ENCODE results near the gene ZNF319. TPM values are rescaled to one million over a fixed set of nuclear protein-coding genes. Genes with fewer than 3 reads are reported as not detected.
A peak's percentile ranks its signal among the peaks of the same experiment; 100 is the strongest.

ZNF319 gene
- total and polyA plus RNA-seq, 2 of the 13 experiments (the other 11 are each of a cell fraction or from before 2014, with no cell fraction given) = 2.4 to 3.6 TPM

DNA sequence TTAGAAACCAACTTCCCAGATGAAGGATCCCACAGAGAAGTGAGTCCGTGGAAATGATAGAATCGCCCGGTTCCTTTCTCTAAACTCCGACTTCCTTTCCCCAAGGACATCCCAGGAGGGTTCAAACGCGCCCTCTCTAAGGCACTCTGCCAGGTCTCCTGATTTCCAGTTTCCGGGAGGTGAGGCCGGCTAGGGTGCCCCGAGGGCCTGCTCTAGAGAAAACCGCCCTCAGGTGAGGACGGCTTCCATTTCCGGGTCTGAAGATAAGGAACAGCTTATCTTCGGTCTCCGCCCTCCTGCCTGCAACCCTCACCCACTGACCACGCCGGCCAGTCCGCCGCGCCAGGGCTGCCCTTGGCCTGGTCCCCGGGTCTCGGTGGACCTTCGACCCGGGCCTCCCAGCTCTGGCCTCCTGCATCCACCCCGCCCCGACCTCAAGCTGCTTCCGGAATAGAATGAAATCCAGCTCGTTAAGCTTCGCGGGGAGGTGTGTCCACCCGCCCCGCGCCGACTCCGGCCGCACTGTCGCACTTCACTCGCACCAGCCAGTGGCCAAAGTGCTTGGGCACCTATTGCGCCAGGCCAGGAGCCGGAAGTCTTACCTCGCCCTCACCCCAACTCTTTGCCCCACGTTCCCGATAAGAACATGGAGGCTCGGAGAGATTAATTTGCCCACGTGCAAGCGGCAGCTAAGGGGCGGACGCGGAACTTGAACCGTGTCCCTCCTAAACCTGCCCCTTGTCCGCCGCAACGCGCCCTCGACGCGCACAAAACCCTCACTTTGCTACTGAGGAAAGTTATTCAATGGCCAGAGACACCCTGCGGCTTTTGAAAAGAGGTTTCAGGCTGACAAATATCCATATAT, 24.2 kb upstream of the ZNF319 start (continued):
- TF ChIP-seq ZNF251 (CRISPR knock-in tag; IDR thresholded peaks at IDR 0.05) (peak; percentile 31; the same call in 1 of the 2 replicates), ZSCAN20 (CRISPR knock-in tag; IDR thresholded peaks at IDR 0.05; ENCODE audit: borderline replicate concordance) (no peak), NBN (conservative IDR thresholded peaks at IDR 0.05) (no peak), ZNF263 (CRISPR knock-in tag; IDR thresholded peaks at IDR 0.05) (0 out of 2 replicates have a peak, but pooled peaks have one; percentile 18), GATA4 (IDR thresholded peaks at IDR 0.05; ENCODE audit: borderline replicate concordance, low read depth) (peak; percentile 79), ZNF180 (CRISPR knock-in tag; IDR thresholded peaks at IDR 0.05; ENCODE audit: borderline replicate concordance, low read depth) (no peak), ESRRA (CRISPR knock-in tag; IDR thresholded peaks at IDR 0.05; ENCODE audit: low read depth) (peak; percentile 97), SUZ12 (IDR thresholded peaks at IDR 0.05; ENCODE audit: low read depth, low read length) (no peak), ZNF20 (CRISPR knock-in tag; IDR thresholded peaks at IDR 0.05) (no peak), ZNF121 (CRISPR knock-in tag; IDR thresholded peaks at IDR 0.05) (peak; percentile 19; the same call in 1 of the 2 replicates), ZNF841 (CRISPR knock-in tag; IDR thresholded peaks at IDR 0.05; ENCODE audit: borderline replicate concordance) (no peak; the same call in 1 of the 2 replicates), CBX1 (IDR thresholded peaks at IDR 0.05; ENCODE audit: low read depth) (peak; percentile 39)
- TF ChIP-seq, protein P1, sequence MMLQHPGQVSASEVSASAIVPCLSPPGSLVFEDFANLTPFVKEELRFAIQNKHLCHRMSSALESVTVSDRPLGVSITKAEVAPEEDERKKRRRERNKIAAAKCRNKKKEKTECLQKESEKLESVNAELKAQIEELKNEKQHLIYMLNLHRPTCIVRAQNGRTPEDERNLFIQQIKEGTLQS (CRISPR knock-in tag; IDR thresholded peaks at IDR 0.05) = 0 out of 2 replicates have a peak, but pooled peaks have one; percentile 13
- TF ChIP-seq, protein P2, sequence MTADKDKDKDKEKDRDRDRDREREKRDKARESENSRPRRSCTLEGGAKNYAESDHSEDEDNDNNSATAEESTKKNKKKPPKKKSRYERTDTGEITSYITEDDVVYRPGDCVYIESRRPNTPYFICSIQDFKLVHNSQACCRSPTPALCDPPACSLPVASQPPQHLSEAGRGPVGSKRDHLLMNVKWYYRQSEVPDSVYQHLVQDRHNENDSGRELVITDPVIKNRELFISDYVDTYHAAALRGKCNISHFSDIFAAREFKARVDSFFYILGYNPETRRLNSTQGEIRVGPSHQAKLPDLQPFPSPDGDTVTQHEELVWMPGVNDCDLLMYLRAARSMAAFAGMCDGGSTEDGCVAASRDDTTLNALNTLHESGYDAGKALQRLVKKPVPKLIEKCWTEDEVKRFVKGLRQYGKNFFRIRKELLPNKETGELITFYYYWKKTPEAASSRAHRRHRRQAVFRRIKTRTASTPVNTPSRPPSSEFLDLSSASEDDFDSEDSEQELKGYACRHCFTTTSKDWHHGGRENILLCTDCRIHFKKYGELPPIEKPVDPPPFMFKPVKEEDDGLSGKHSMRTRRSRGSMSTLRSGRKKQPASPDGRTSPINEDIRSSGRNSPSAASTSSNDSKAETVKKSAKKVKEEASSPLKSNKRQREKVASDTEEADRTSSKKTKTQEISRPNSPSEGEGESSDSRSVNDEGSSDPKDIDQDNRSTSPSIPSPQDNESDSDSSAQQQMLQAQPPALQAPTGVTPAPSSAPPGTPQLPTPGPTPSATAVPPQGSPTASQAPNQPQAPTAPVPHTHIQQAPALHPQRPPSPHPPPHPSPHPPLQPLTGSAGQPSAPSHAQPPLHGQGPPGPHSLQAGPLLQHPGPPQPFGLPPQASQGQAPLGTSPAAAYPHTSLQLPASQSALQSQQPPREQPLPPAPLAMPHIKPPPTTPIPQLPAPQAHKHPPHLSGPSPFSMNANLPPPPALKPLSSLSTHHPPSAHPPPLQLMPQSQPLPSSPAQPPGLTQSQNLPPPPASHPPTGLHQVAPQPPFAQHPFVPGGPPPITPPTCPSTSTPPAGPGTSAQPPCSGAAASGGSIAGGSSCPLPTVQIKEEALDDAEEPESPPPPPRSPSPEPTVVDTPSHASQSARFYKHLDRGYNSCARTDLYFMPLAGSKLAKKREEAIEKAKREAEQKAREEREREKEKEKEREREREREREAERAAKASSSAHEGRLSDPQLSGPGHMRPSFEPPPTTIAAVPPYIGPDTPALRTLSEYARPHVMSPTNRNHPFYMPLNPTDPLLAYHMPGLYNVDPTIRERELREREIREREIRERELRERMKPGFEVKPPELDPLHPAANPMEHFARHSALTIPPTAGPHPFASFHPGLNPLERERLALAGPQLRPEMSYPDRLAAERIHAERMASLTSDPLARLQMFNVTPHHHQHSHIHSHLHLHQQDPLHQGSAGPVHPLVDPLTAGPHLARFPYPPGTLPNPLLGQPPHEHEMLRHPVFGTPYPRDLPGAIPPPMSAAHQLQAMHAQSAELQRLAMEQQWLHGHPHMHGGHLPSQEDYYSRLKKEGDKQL (CRISPR knock-in tag; IDR thresholded peaks at IDR 0.05; ENCODE audit: low read depth) = peak; percentile 74; the same call in 1 of the 2 replicates
- TF ChIP-seq, protein P3, sequence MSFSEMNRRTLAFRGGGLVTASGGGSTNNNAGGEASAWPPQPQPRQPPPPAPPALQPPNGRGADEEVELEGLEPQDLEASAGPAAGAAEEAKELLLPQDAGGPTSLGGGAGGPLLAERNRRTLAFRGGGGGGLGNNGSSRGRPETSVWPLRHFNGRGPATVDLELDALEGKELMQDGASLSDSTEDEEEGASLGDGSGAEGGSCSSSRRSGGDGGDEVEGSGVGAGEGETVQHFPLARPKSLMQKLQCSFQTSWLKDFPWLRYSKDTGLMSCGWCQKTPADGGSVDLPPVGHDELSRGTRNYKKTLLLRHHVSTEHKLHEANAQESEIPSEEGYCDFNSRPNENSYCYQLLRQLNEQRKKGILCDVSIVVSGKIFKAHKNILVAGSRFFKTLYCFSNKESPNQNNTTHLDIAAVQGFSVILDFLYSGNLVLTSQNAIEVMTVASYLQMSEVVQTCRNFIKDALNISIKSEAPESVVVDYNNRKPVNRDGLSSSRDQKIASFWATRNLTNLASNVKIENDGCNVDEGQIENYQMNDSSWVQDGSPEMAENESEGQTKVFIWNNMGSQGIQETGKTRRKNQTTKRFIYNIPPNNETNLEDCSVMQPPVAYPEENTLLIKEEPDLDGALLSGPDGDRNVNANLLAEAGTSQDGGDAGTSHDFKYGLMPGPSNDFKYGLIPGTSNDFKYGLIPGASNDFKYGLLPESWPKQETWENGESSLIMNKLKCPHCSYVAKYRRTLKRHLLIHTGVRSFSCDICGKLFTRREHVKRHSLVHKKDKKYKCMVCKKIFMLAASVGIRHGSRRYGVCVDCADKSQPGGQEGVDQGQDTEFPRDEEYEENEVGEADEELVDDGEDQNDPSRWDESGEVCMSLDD (CRISPR knock-in tag; IDR thresholded peaks at IDR 0.05; ENCODE audit: borderline replicate concordance) = 0 out of 2 replicates have a peak, but pooled peaks have one; percentile 14
- TF ChIP-seq, protein P4, sequence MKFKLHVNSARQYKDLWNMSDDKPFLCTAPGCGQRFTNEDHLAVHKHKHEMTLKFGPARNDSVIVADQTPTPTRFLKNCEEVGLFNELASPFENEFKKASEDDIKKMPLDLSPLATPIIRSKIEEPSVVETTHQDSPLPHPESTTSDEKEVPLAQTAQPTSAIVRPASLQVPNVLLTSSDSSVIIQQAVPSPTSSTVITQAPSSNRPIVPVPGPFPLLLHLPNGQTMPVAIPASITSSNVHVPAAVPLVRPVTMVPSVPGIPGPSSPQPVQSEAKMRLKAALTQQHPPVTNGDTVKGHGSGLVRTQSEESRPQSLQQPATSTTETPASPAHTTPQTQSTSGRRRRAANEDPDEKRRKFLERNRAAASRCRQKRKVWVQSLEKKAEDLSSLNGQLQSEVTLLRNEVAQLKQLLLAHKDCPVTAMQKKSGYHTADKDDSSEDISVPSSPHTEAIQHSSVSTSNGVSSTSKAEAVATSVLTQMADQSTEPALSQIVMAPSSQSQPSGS (CRISPR knock-in tag; IDR thresholded peaks at IDR 0.05) = no peak; the same call in 1 of the 2 replicates
